ENCODE measurements around the gene RPL31. TPM values are rescaled to one million over a fixed set of nuclear protein-coding genes. Genes with fewer than 3 reads are reported as not detected.

The RPL31 gene
- total RNA-seq, 1 donor from 2014 or later = 1,129 TPM

DNA sequence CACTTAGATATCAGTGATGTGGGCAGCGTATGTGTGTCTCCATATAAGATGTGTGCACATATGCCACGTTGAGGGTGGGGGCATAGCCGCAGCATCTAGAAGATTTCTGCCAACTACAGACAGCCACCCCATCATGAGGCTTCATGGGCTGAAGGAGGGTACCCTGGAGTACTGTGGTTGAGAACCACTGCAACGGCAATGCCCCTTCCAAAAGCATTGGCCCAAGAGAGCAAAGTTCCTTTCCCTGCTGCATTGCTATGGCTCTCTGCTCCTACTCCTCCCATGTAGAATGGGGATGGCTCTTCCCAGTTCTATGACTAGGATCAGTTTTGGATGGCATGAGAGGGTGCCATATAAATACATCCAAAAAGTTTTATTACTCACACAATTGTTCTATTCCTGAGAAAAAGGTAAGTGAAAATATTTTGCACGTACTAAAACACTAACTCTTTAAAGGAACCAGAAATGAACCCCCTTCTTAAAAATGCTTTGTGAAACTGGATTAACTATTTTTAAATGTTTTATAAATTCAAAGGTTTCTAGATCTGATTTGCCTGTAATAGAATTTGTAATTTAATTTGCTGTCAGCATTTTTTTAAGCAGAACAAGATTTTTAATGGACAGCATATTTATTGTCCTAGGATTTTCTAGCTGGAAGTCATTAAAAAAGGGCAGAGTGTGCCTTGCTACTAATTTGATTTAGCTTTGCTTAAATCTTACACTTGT is 4.4 kb upstream of the RPL31 start:
- Histone ChIP-seq H3K36me3 (ENCODE audit: insufficient read depth, low read length) (no peaks in the 10 kb centered on the region), H3K9me3 (ENCODE audit: insufficient read depth, low read depth, low read length) (no peaks in the 10 kb centered on the region), H3K4me3 (ENCODE audit: insufficient read depth, low read depth, low read length) (no peak overlapping the region), H2AFZ (ENCODE audit: low read depth, low read length) (no peak overlapping the region), H3K4me2 (ENCODE audit: low read length) (no peak overlapping the region), H3K9ac (ENCODE audit: low read length) (no peak overlapping the region), H3K79me2 (ENCODE audit: insufficient read depth, low read length) (peaks cover 6% of the 10 kb centered on the region), H4K20me1 (ENCODE audit: insufficient read depth, low read length) (peaks cover 5% of the 10 kb centered on the region), H3K27me3 (ENCODE audit: insufficient read depth, low read length) (no peaks in the 10 kb centered on the region), H3K4me1 (ENCODE audit: insufficient read depth, low read length) (peaks cover 6% of the 10 kb centered on the region), H3K27ac (ENCODE audit: low read depth, low read length) (no peak overlapping the region)
- no peaks in the 10 kb centered on the region for H3K27me3 Mint-ChIP-seq (ENCODE audit: low read depth, unreplicated experiment)
- no peak overlapping the region for H3K4me3 Mint-ChIP-seq (ENCODE audit: unreplicated experiment)
- peaks cover 5% of the 10 kb centered on the region for H3K4me1 Mint-ChIP-seq (ENCODE audit: low read depth, unreplicated experiment)
- H3K27ac Mint-ChIP-seq (ENCODE audit: unreplicated experiment) = peak overlapping the region; percentile 12
- H3K9me3 Mint-ChIP-seq (ENCODE audit: unreplicated experiment) = no peaks in the 10 kb centered on the region
- TF ChIP-seq, protein P1, sequence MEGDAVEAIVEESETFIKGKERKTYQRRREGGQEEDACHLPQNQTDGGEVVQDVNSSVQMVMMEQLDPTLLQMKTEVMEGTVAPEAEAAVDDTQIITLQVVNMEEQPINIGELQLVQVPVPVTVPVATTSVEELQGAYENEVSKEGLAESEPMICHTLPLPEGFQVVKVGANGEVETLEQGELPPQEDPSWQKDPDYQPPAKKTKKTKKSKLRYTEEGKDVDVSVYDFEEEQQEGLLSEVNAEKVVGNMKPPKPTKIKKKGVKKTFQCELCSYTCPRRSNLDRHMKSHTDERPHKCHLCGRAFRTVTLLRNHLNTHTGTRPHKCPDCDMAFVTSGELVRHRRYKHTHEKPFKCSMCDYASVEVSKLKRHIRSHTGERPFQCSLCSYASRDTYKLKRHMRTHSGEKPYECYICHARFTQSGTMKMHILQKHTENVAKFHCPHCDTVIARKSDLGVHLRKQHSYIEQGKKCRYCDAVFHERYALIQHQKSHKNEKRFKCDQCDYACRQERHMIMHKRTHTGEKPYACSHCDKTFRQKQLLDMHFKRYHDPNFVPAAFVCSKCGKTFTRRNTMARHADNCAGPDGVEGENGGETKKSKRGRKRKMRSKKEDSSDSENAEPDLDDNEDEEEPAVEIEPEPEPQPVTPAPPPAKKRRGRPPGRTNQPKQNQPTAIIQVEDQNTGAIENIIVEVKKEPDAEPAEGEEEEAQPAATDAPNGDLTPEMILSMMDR (IDR thresholded peaks at IDR 0.05; ENCODE audit: insufficient read depth, low read depth, low read length) = no peak
- TF ChIP-seq EZH2 (IDR thresholded peaks at IDR 0.05; ENCODE audit: insufficient read depth, low read length) = no peak
- no peak for DNase-seq (ENCODE audit: low read depth)
- no peak for FAIRE-seq
- no peaks in the 10 kb centered on the region for H3K36me3 Mint-ChIP-seq (ENCODE audit: low read depth, unreplicated experiment)

DNA sequence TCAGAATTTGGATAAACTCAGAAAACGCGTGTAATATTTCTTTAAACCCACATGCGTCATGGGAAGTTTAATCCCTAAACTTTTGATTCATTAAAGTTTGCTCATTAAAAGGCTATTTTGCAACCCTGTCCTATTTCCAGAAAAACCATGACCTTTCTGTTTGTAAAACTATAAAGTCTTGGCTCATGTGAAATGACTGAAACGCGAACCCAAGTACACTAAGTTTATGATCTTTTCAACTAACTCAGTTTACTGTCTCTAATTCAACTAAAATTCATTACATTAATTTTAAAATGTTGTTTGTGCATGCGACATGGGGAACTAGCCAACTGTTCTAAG is 3.9 kb upstream of the RPL31 start:
- Histone ChIP-seq H3K36me3 (ENCODE audit: insufficient read depth, low read length) (no peaks in the 10 kb centered on the region), H3K4me2 (ENCODE audit: low read length) (no peak overlapping the region), H3K9me3 (ENCODE audit: insufficient read depth, low read depth, low read length) (no peaks in the 10 kb centered on the region), H3K4me1 (ENCODE audit: insufficient read depth, low read length) (peaks cover 6% of the 10 kb centered on the region), H3K27me3 (ENCODE audit: insufficient read depth, low read length) (no peaks in the 10 kb centered on the region), H3K27ac (ENCODE audit: low read depth, low read length) (no peak overlapping the region), H3K9ac (ENCODE audit: low read length) (no peak overlapping the region), H4K20me1 (ENCODE audit: insufficient read depth, low read length) (peaks cover 11% of the 10 kb centered on the region), H3K4me3 (ENCODE audit: insufficient read depth, low read depth, low read length) (no peak overlapping the region), H3K79me2 (ENCODE audit: insufficient read depth, low read length) (peaks cover 12% of the 10 kb centered on the region), H2AFZ (ENCODE audit: low read depth, low read length) (no peak overlapping the region)
- no peak overlapping the region for H3K4me3 Mint-ChIP-seq (ENCODE audit: unreplicated experiment)
- H3K4me1 Mint-ChIP-seq (ENCODE audit: low read depth, unreplicated experiment) = peaks cover 5% of the 10 kb centered on the region
- no peak for FAIRE-seq
- H3K27ac Mint-ChIP-seq (ENCODE audit: unreplicated experiment) = no peak overlapping the region
- DNase-seq (ENCODE audit: low read depth) = no peak
- TF ChIP-seq, protein P1 (IDR thresholded peaks at IDR 0.05; ENCODE audit: insufficient read depth, low read depth, low read length) = no peak
- no peak for TF ChIP-seq EZH2 (IDR thresholded peaks at IDR 0.05; ENCODE audit: insufficient read depth, low read length)
- H3K9me3 Mint-ChIP-seq (ENCODE audit: unreplicated experiment) = no peaks in the 10 kb centered on the region
- no peaks in the 10 kb centered on the region for H3K27me3 Mint-ChIP-seq (ENCODE audit: low read depth, unreplicated experiment)
- peaks cover 4% of the 10 kb centered on the region for H3K36me3 Mint-ChIP-seq (ENCODE audit: low read depth, unreplicated experiment)

DNA sequence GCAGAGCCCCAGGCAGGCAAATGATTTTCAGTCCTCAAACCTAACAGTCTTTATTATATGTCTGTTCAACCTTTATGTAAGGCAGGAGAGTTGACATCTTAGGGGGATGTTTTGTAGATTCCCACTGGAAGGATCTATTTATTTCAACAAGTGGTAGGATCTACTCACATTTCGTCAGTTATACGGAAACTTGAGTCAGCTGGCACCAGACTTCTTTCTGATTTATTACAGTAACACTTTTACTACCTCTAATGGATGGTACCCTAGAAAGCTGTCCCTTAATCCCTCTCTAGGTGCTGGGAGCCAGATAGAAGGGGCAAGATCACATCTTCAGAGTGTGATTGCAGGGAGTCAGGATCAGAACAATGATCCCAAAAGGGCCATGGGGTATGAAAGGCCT is 2.1 kb upstream of the RPL31 start:
- H3K4me3 ChIP-seq (ENCODE audit: insufficient read depth, low read depth, low read length) = no peak overlapping the region
- no peak overlapping the region for H2AFZ ChIP-seq (ENCODE audit: low read depth, low read length)
- FAIRE-seq (no peak), DNase-seq (ENCODE audit: low read depth) (no peak)
- no peak overlapping the region for H3K4me2 ChIP-seq (ENCODE audit: low read length)
- H3K79me2 ChIP-seq (ENCODE audit: insufficient read depth, low read length) = peaks cover 30% of the 10 kb centered on the region
- H3K9me3 ChIP-seq (ENCODE audit: insufficient read depth, low read depth, low read length) = no peaks in the 10 kb centered on the region
- no peak overlapping the region for H3K9ac ChIP-seq (ENCODE audit: low read length)
- peaks cover 17% of the 10 kb centered on the region for H3K4me1 Mint-ChIP-seq (ENCODE audit: low read depth, unreplicated experiment)
- H3K27ac Mint-ChIP-seq (ENCODE audit: unreplicated experiment) = no peak overlapping the region
- H3K27ac ChIP-seq (ENCODE audit: low read depth, low read length) = no peak overlapping the region
- H4K20me1 ChIP-seq (ENCODE audit: insufficient read depth, low read length) = peaks cover 29% of the 10 kb centered on the region
- no peaks in the 10 kb centered on the region for H3K9me3 Mint-ChIP-seq (ENCODE audit: unreplicated experiment)
- H3K27me3 ChIP-seq (ENCODE audit: insufficient read depth, low read length) = no peaks in the 10 kb centered on the region
- peaks cover 20% of the 10 kb centered on the region for H3K36me3 Mint-ChIP-seq (ENCODE audit: low read depth, unreplicated experiment)
- no peaks in the 10 kb centered on the region for H3K27me3 Mint-ChIP-seq (ENCODE audit: low read depth, unreplicated experiment)
- no peak overlapping the region for H3K4me3 Mint-ChIP-seq (ENCODE audit: unreplicated experiment)
- no peak for TF ChIP-seq EZH2 (IDR thresholded peaks at IDR 0.05; ENCODE audit: insufficient read depth, low read length)
- TF ChIP-seq, protein P1 (IDR thresholded peaks at IDR 0.05; ENCODE audit: insufficient read depth, low read depth, low read length) = no peak
- H3K4me1 ChIP-seq (ENCODE audit: insufficient read depth, low read length) = peaks cover 21% of the 10 kb centered on the region
- H3K36me3 ChIP-seq (ENCODE audit: insufficient read depth, low read length) = peaks cover 17% of the 10 kb centered on the region
